NCI-H446 (cell line): ENCODE data around the gene EBF3.

Experiments used
- DNase-seq, 2 experiments: peaks; one replicate each; lab custom pipeline; 2025; lab: John Stamatoyannopoulos, UW

Gene EBF3

GRCh38 chr10:129869596-129870473, 94.2 kb downstream of the EBF3 start:
- DNase-seq, result no peak

- DNase-seq, result no peak
These were observed 95.5 kb downstream of the EBF3 start for GRCh38 chr10:129868449-129869035.

GRCh38 chr10:129867631-129868179, 96.4 kb downstream of the EBF3 start:
- DNase-seq, result no peak

- DNase-seq, result no peak
These were observed 97.2 kb downstream of the EBF3 start for GRCh38 chr10:129866894-129867293.

GRCh38 chr10:129865960-129866359, 98.1 kb downstream of the EBF3 start:
- DNase-seq, result no peak

GRCh38 chr10:129865413-129865812, 98.7 kb downstream of the EBF3 start:
- DNase-seq, result no peak

GRCh38 chr10:129864601-129865126, 99.4 kb downstream of the EBF3 start:
- DNase-seq, result peak in 1 of 2 experiments; percentile 5

- DNase-seq, result no peak
These were observed 100.0 kb downstream of the EBF3 start for GRCh38 chr10:129864082-129864481.

GRCh38 chr10:129863201-129863663, 100.8 kb downstream of the EBF3 start:
- DNase-seq, result no peak

- DNase-seq, result no peak
These were observed 102.1 kb downstream of the EBF3 start for GRCh38 chr10:129861776-129862531.

GRCh38 chr10:129860396-129860795, 103.7 kb downstream of the EBF3 start:
- no peak for DNase-seq

- DNase-seq, result no peak
These were observed 104.5 kb downstream of the EBF3 start for GRCh38 chr10:129859536-129859935.

- DNase-seq, result no peak
These were observed 106.7 kb downstream of the EBF3 start for GRCh38 chr10:129857242-129857960.

- no peak for DNase-seq
These were observed 108.1 kb downstream of the EBF3 start for GRCh38 chr10:129855836-129856563.

- no peak for DNase-seq
These were observed 109.0 kb downstream of the EBF3 start for GRCh38 chr10:129854796-129855705.

- DNase-seq, result no peak
These were observed 109.9 kb downstream of the EBF3 start for GRCh38 chr10:129854158-129854557.

- peak in 1 of 2 experiments; percentile 1 for DNase-seq
These were observed 110.5 kb downstream of the EBF3 start for GRCh38 chr10:129853562-129853903.

- DNase-seq, result no peak
These were observed 111.1 kb downstream of the EBF3 start for GRCh38 chr10:129852829-129853561.
